ENCODE data around the gene ESD.

Gene ESD

DNA sequence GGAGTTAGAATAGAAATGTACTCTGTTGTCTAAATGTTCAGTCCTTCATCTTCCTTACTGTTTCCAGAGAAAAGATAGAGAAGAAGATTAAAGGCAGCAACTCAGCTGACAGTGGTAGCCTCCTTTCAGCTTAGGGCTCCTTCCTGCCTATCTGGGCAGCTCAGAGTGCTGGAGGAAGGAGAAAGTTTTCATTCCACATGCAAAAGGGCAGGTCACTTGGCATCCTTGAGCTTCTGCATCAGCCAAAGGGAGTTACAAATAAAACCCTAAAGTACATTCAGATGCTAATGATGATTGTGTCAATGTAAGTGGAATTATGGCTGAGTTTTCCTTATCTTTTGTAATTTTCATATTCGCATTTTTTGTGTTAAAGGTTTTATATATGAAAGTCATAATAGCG lies 58.9 kb downstream of the ESD start:
- Histone ChIP-seq H3K27ac (no peak overlapping the region), H3K36me3 (peaks cover 7% of the 10 kb centered on the region), H3K9me3 (no peaks in the 10 kb centered on the region), H3K4me1 (ENCODE audit: control insufficient read depth in 1 of 2, insufficient read depth in 1 of 2, low read depth in 1 of 2, low read length in 1 of 2) (no peaks in the 10 kb centered on the region), H3K27me3 (no peaks in the 10 kb centered on the region), H3K4me3 (ENCODE audit: low read depth in 1 of 2, low read length in 1 of 2) (no peak overlapping the region)
- TF ChIP-seq, protein P1, sequence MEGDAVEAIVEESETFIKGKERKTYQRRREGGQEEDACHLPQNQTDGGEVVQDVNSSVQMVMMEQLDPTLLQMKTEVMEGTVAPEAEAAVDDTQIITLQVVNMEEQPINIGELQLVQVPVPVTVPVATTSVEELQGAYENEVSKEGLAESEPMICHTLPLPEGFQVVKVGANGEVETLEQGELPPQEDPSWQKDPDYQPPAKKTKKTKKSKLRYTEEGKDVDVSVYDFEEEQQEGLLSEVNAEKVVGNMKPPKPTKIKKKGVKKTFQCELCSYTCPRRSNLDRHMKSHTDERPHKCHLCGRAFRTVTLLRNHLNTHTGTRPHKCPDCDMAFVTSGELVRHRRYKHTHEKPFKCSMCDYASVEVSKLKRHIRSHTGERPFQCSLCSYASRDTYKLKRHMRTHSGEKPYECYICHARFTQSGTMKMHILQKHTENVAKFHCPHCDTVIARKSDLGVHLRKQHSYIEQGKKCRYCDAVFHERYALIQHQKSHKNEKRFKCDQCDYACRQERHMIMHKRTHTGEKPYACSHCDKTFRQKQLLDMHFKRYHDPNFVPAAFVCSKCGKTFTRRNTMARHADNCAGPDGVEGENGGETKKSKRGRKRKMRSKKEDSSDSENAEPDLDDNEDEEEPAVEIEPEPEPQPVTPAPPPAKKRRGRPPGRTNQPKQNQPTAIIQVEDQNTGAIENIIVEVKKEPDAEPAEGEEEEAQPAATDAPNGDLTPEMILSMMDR (IDR thresholded peaks at IDR 0.05): no peak

DNA sequence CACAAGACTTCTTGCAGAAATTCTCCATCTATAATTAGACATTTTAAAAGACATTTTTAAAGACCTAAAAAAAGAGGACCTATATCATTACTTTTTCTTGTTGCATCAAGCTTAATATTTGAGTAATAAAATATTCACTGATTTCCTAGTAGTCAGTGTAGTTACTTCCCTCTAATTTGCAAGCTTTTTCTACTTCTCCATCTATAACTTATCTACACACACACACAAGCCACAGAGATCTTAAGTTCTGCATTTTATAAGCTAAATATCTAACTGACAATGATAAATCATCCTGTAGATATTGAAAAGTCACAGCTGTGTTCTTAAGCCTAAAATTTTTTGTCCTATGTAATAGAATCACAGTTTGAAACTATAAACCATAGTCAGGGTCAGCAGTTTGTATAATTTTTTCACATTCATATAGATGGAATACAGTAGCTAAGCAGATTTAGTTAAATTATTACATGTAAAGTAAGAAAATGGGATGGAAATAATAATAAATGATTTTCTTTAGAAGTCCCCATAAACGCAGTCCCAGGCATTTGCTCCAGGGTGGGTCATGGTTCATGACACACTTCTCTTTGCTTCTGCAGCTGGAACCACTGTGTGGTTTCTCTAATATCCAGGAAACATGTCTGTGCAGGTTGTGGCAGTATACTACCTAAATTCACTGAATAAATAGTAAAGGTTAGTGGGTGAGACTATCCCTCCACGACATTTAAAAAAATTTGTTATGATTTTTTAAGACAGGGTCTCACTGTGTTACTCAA lies 60.2 kb downstream of the ESD start:
- Histone ChIP-seq H3K27me3 (no peaks in the 10 kb centered on the region), H3K4me1 (ENCODE audit: control insufficient read depth in 1 of 2, insufficient read depth in 1 of 2, low read depth in 1 of 2, low read length in 1 of 2) (no peaks in the 10 kb centered on the region), H3K4me3 (ENCODE audit: low read depth in 1 of 2, low read length in 1 of 2) (no peak overlapping the region), H3K27ac (no peak overlapping the region), H3K9me3 (no peaks in the 10 kb centered on the region), H3K36me3 (peaks cover 8% of the 10 kb centered on the region)
- TF ChIP-seq, protein P1 (IDR thresholded peaks at IDR 0.05): no peak

- Histone ChIP-seq H3K9me3 (no peaks in the 10 kb centered on the region), H3K36me3 (peaks cover 9% of the 10 kb centered on the region), H3K4me3 (ENCODE audit: low read depth in 1 of 2, low read length in 1 of 2) (no peak overlapping the region), H3K27me3 (no peaks in the 10 kb centered on the region), H3K4me1 (ENCODE audit: control insufficient read depth in 1 of 2, insufficient read depth in 1 of 2, low read depth in 1 of 2, low read length in 1 of 2) (no peaks in the 10 kb centered on the region), H3K27ac (no peak overlapping the region)
- TF ChIP-seq, protein P1 (IDR thresholded peaks at IDR 0.05): no peak
Observed at GRCh38 chr13:46735425-46735824, 61.5 kb downstream of the ESD start.

- TF ChIP-seq, protein P1 (IDR thresholded peaks at IDR 0.05): no peak
- H3K4me3 ChIP-seq (ENCODE audit: low read depth in 1 of 2, low read length in 1 of 2): no peak overlapping the region
- H3K27me3 ChIP-seq: no peaks in the 10 kb centered on the region
- no peak overlapping the region for H3K27ac ChIP-seq
- no peaks in the 10 kb centered on the region for H3K4me1 ChIP-seq (ENCODE audit: control insufficient read depth in 1 of 2, insufficient read depth in 1 of 2, low read depth in 1 of 2, low read length in 1 of 2)
- peaks cover 14% of the 10 kb centered on the region for H3K36me3 ChIP-seq
- no peaks in the 10 kb centered on the region for H3K9me3 ChIP-seq
Observed at GRCh38 chr13:46731535-46731934, 65.4 kb downstream of the ESD start.

- Histone ChIP-seq H3K27ac (no peak overlapping the region), H3K4me3 (ENCODE audit: low read depth in 1 of 2, low read length in 1 of 2) (no peak overlapping the region), H3K36me3 (peaks cover 14% of the 10 kb centered on the region), H3K9me3 (no peaks in the 10 kb centered on the region), H3K4me1 (ENCODE audit: control insufficient read depth in 1 of 2, insufficient read depth in 1 of 2, low read depth in 1 of 2, low read length in 1 of 2) (no peaks in the 10 kb centered on the region), H3K27me3 (no peaks in the 10 kb centered on the region)
- TF ChIP-seq, protein P1 (IDR thresholded peaks at IDR 0.05): no peak
Observed at GRCh38 chr13:46728777-46729176, 68.2 kb downstream of the ESD start.

All from neutrophil (primary cell).